Measurements from ENCODE around the gene AK3.

- TF ChIP-seq CTCF (IDR thresholded peaks at IDR 0.05) (no peak), ZFX (IDR thresholded peaks at IDR 0.05; ENCODE audit: borderline replicate concordance) (no peak)
Measured at GRCh38 chr9:4746278-4747030, 5.5 kb upstream of the AK3 start.

All from 22Rv1 (cell line).